Stimulated activated CD4-positive, alpha-beta T cell treated with anti-CD3 and anti-CD28 coated beads, Interleukin-1b, Interleukin-23, amount 100 ng/mL, for 4 hours (primary cell): ENCODE results near the gene PPP6R1.

Experiments
- DNase-seq, 2 donors: peaks; one replicate each; pipeline ENCODE4 v3.0.0-alpha.2; 2020; ENCODE audit warnings: low read depth in 2 of 2

Gene PPP6R1

GRCh38 chr19:55258828-55259539 lies at the start of gene PPP6R1:
Gene PPP6R1, minus strand, starts transcription at chr19:55259017. Its CDS starts 11,914 bp downstream, at chr19:55247103.
- peak; percentile 87 to 93 for DNase-seq

GRCh38 chr19:55308281-55308680 lies 49.5 kb upstream of the PPP6R1 start:
- no peak for DNase-seq

- no peak for DNase-seq
Observed at GRCh38 chr19:55306712-55307111, 47.9 kb upstream of the PPP6R1 start.

GRCh38 chr19:55305983-55306562 lies 47.3 kb upstream of the PPP6R1 start:
- DNase-seq = no peak

- DNase-seq = peak; percentile 34 to 38
Observed at GRCh38 chr19:55305491-55305890, 46.7 kb upstream of the PPP6R1 start.

GRCh38 chr19:55304980-55305379 lies 46.2 kb upstream of the PPP6R1 start:
- DNase-seq = no peak

GRCh38 chr19:55304279-55304978 lies 45.6 kb upstream of the PPP6R1 start:
- DNase-seq = no peak

GRCh38 chr19:55303477-55303876 lies 44.7 kb upstream of the PPP6R1 start:
- DNase-seq = no peak

GRCh38 chr19:55302318-55302703 lies 43.5 kb upstream of the PPP6R1 start:
- no peak for DNase-seq

- peak; percentile 97 to 98 for DNase-seq
Observed at GRCh38 chr19:55301459-55302317, 42.9 kb upstream of the PPP6R1 start.

GRCh38 chr19:55300886-55301458 lies 42.2 kb upstream of the PPP6R1 start:
- DNase-seq = no peak

GRCh38 chr19:55299991-55300390 lies 41.2 kb upstream of the PPP6R1 start:
- no peak for DNase-seq

- DNase-seq = no peak
Observed at GRCh38 chr19:55297267-55297666, 38.5 kb upstream of the PPP6R1 start.

- no peak for DNase-seq
Observed at GRCh38 chr19:55289117-55289796, 30.4 kb upstream of the PPP6R1 start.

GRCh38 chr19:55287361-55288079 lies 28.7 kb upstream of the PPP6R1 start:
- DNase-seq = no peak

- DNase-seq = no peak
Observed at GRCh38 chr19:55285229-55285890, 26.5 kb upstream of the PPP6R1 start.

- DNase-seq = no peak
Observed at GRCh38 chr19:55284405-55285058, 25.7 kb upstream of the PPP6R1 start.

- peak in 1 of 2 donors; percentile 47 for DNase-seq
Observed at GRCh38 chr19:55283548-55284377, 24.9 kb upstream of the PPP6R1 start, which contains the start of gene BRSK1. Gene BRSK1, plus strand, starts transcription at chr19:55283997. Its CDS starts 446 bp downstream, at chr19:55284443.
